Transverse colon (tissue), 4 donors: ENCODE data around the gene SMG6. TPM values are rescaled to one million over a fixed set of nuclear protein-coding genes. Genes with fewer than 3 reads are reported as not detected.

ENCODE experiments used
- DNase-seq: peaks from one replicate; pipeline ENCODE4 v3.0.0-alpha.2; 2019
- H3K27ac ChIP-seq, 4 donors: fragments of 200-600 bp; sonication (generic); 2 replicates each; pipeline ENCODE4 v1.5.1; 2016 to 2018; ENCODE audit warnings: inconsistent platforms in 4 of 4
- H3K27me3 ChIP-seq: fragments of 200-600 bp; sonication (generic); 2 replicates; pipeline ENCODE4 v1.5.1; 2017; ENCODE audit warnings: inconsistent platforms
- H3K36me3 ChIP-seq, 4 donors: fragments of 200-600 bp; sonication (generic); 2 replicates each; pipeline ENCODE4 v1.5.1; 2017 to 2019; ENCODE audit warnings: inconsistent platforms in 4 of 4
- H3K4me1 ChIP-seq, 4 donors: fragments of 200-600 bp; sonication (generic); 2 replicates each; pipeline ENCODE4 v1.5.1; 2017 to 2020; ENCODE audit warnings: inconsistent platforms in 4 of 4
- H3K4me3 ChIP-seq, 4 donors: fragments of 200-600 bp; sonication (generic); 1 replicate in 1 of 4; 2 replicates in 3 of 4; pipeline versions ENCODE4 v1.5.1 to v1.6.1; 2017 to 2019; ENCODE audit warnings: inconsistent platforms in 4 of 4
- H3K9me3 ChIP-seq, 2 donors: fragments of 200-600 bp; sonication (generic); 2 replicates each; pipeline ENCODE4 v1.5.1; 2017 to 2019; ENCODE audit warnings: inconsistent platforms in 2 of 2
- EP300 ChIP-seq: sonication (generic); formaldehyde crosslinking; IDR thresholded peaks from one replicate; pipeline ENCODE4 v1.6.1; 2017; ENCODE audit warnings: antibody characterized with exemption, low read depth
- POLR2A ChIP-seq: fragments of 450-650 bp; IDR thresholded peaks from one replicate; pipeline ENCODE4 v1.6.1; 2016; ENCODE audit warnings: antibody characterized with exemption, mild to moderate bottlenecking, moderate library complexity
- POLR2AphosphoS5 ChIP-seq, 3 donors: sonication (generic); formaldehyde crosslinking; IDR thresholded peaks; one replicate each; pipeline ENCODE4 v1.6.1; 2016; ENCODE audit warnings: antibody characterized with exemption in 3 of 3
- WGBS, 2 donors: methylation state at CpG; one replicate each; pipeline ENCODE4 v1.1.5; 2018; ENCODE audit warnings: low coverage in 1 of 2; 5-methylcytosine and 5-hydroxymethylcytosine counted together
- in situ Hi-C, 4 donors: fragments of 200-750 bp; cut with MboI; loops; one replicate each; pipeline versions ENCODE4 v1.15.0 to v1.15.1; 2017; ENCODE audit warnings: low sequenced_read_pairs in 3 of 4, low pct_ligation_motif_present in 1 of 4, low pct_unique_long_range_greater_than_20kb in 1 of 4
- intact Hi-C: fragments of 100-400 bp; cut with DNase I; formaldehyde crosslinking; loops from one replicate; pipeline ENCODE4 v1.15.1; 2023; ENCODE audit warnings: low total_unique reads
- total RNA-seq, 4 donors: library from RNA; depleted of rRNA; stranded (reverse); fragments of >200 nt; gene quantifications; one replicate each; pipeline ENCODE4 v1.1.0, GENCODE V29; 2016
- TF ChIP-seq, protein P1 (sequence below), 5 experiments: fragments of 200-600 bp in 3 of 5; fragments of 450-650 bp in 2 of 5; sonication (generic) in 3 of 5; IDR thresholded peaks; 1 replicate in 2 of 5; 2 replicates in 3 of 5; pipeline ENCODE4 v1.5.1; 2016 to 2017; ENCODE audit warnings: antibody characterized with exemption in 5 of 5, inconsistent platforms in 3 of 5, mild to moderate bottlenecking in 2 of 5, moderate library complexity in 1 of 5

Gene SMG6
- total RNA-seq, 4 donors from 2014 or later = 28.6 to 112 (median 39.1) TPM

- intact Hi-C loops = no loop called here
- Histone ChIP-seq H3K36me3 (no peaks in the 10 kb centered on the region), H3K4me1 (peaks cover 17 to 48% (median 30%) of the 10 kb centered on the region in 4 donors), H3K9me3 (no peaks in the 10 kb centered on the region), H3K27me3 (no peaks in the 10 kb centered on the region), H3K4me3 (no peak overlapping the region), H3K27ac (peak overlapping the region; percentile 88 to 91 (median 90))
- DNase-seq = no peak
- TF ChIP-seq POLR2A (no peak), POLR2AphosphoS5 (IDR thresholded peaks at IDR 0.05) (peak in 1 of 3 donors; percentile 29)
- in situ Hi-C loops = loop anchor here in 1 of 4 donors (5.0 kb wide), 1 partner anchor 35 kb away; no protein-coding TSS in a partner anchor
- WGBS, 2 donors = 75% methylated on average over 10 of the region's 10 CpGs; no CpG with 5 or more reads in 1 of the 2 donors
Observed at GRCh38 chr17:2212400-2212981, 91.1 kb downstream of the SMG6 start.

- Histone ChIP-seq H3K9me3 (no peaks in the 10 kb centered on the region), H3K4me1 (peaks cover 17 to 48% (median 30%) of the 10 kb centered on the region in 4 donors), H3K36me3 (no peaks in the 10 kb centered on the region), H3K27me3 (no peaks in the 10 kb centered on the region), H3K4me3 (no peak overlapping the region), H3K27ac (peak overlapping the region; percentile 88 to 91 (median 90))
- no peak for DNase-seq
- in situ Hi-C loops (loop anchor here in 1 of 4 donors (5.0 kb wide), 1 partner anchor 35 kb away; no protein-coding TSS in a partner anchor), intact Hi-C loops (no loop called here)
- TF ChIP-seq, protein P1, sequence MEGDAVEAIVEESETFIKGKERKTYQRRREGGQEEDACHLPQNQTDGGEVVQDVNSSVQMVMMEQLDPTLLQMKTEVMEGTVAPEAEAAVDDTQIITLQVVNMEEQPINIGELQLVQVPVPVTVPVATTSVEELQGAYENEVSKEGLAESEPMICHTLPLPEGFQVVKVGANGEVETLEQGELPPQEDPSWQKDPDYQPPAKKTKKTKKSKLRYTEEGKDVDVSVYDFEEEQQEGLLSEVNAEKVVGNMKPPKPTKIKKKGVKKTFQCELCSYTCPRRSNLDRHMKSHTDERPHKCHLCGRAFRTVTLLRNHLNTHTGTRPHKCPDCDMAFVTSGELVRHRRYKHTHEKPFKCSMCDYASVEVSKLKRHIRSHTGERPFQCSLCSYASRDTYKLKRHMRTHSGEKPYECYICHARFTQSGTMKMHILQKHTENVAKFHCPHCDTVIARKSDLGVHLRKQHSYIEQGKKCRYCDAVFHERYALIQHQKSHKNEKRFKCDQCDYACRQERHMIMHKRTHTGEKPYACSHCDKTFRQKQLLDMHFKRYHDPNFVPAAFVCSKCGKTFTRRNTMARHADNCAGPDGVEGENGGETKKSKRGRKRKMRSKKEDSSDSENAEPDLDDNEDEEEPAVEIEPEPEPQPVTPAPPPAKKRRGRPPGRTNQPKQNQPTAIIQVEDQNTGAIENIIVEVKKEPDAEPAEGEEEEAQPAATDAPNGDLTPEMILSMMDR (IDR thresholded peaks at IDR 0.05) = no peak
- TF ChIP-seq POLR2A = no peak
- no peak for TF ChIP-seq POLR2AphosphoS5 (IDR thresholded peaks at IDR 0.05)
- no peak for TF ChIP-seq EP300
- 79 to 88% methylated on average over 6 of the region's 6 CpGs for WGBS, 2 donors
Observed at GRCh38 chr17:2211661-2212399, 91.8 kb downstream of the SMG6 start.

GRCh38 chr17:2210726-2211125 is 92.9 kb downstream of the SMG6 start:
- WGBS, 2 donors = 88 to 90% methylated on average over 1 to 2 of the region's 2 CpGs
- H3K4me1 ChIP-seq = peaks cover 13 to 40% (median 30%) of the 10 kb centered on the region in 4 donors

DNA sequence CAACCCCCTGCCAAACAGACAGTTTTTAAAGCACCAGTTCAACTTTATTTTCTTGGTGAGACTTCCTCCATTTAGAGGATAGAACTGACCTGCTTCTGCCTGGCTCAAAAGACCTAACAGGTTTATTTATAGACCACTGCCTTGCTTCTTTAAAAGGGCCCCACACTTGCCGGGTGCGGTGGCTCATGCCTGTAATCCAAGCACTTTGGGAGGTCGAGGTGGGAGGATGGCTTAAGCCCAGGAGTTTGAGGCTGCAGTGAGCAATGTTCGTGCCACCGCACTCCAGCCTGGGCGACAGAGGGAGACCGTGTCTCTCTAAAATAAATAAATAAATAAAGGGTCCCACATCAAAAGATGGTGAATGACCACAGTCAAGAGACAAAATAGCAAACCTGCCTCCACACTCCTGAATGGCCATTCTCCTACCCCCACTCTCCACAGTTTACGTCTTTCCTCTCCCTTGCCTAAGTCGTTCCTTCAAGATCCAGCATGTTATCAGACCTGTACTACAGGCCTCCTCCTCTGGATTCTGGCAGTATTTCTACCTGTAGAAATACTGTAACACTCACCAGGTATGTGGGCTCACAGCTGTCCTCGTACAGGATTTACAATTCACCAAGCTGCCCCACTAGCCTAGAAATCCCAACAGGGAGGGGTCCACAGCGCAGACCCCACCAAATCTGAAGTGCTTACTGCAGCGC is 95.6 kb downstream of the SMG6 start:
- no peaks in the 10 kb centered on the region for H3K27me3 ChIP-seq
- H3K4me3 ChIP-seq = no peak overlapping the region
- in situ Hi-C loops = no loop called here
- no peak for DNase-seq
- 80% methylated on average over 5 to 12 of the region's 12 CpGs for WGBS, 2 donors
- intact Hi-C loops = no loop called here
- H3K36me3 ChIP-seq = no peaks in the 10 kb centered on the region
- TF ChIP-seq EP300 (no peak), POLR2A (no peak), POLR2AphosphoS5 (IDR thresholded peaks at IDR 0.05) (no peak)
- TF ChIP-seq, protein P1 (IDR thresholded peaks at IDR 0.05) = no peak
- H3K4me1 ChIP-seq = peaks cover 0 to 12% (median 8%) of the 10 kb centered on the region in 4 donors
- no peaks in the 10 kb centered on the region for H3K9me3 ChIP-seq
- H3K27ac ChIP-seq = peak overlapping the region; percentile 25 to 63 (median 40)

More at GRCh38 chr17:2210726-2211125, 92.9 kb downstream of the SMG6 start:
- DNase-seq = no peak
- intact Hi-C loops (no loop called here), in situ Hi-C loops (loop anchor here in 1 of 4 donors (5.0 kb wide), 1 partner anchor 33 kb away; no protein-coding TSS in a partner anchor)
- Histone ChIP-seq H3K27ac (peak overlapping the region in 3 of 4 donors; percentile 63 to 91 (median 90)), H3K9me3 (no peaks in the 10 kb centered on the region), H3K4me3 (no peak overlapping the region), H3K36me3 (no peaks in the 10 kb centered on the region), H3K27me3 (no peaks in the 10 kb centered on the region)
- TF ChIP-seq, protein P1 (IDR thresholded peaks at IDR 0.05) = no peak
- TF ChIP-seq POLR2A = no peak
- TF ChIP-seq POLR2AphosphoS5 (IDR thresholded peaks at IDR 0.05) = no peak
- TF ChIP-seq EP300 = no peak
